Hindlimb muscle (tissue), 1 donor: ENCODE results near the gene LDB3. TPM values are rescaled to one million over a fixed set of nuclear protein-coding genes. Genes with fewer than 3 reads are reported as not detected.
"Not testable (repeated sequence)": the region's sequence is repeated elsewhere in the genome, so short reads cannot be mapped to it uniquely, and the experiment has no call there.

ENCODE experiments used
- DNase-seq: peaks from one replicate; pipeline ENCODE4 v3.0.0-alpha.2; 2013
- polyA plus RNA-seq: library from polyadenylated mRNA; unstranded; fragments of 120-200 nt; gene quantifications from one replicate; pipeline ENCODE4 v1.2.1, GENCODE V29; 2013; ENCODE audit not compliant: insufficient read length

The LDB3 gene
- polyA plus RNA-seq, 1 donor: 907 TPM

- no peak for DNase-seq
Observed at GRCh38 chr10:86733260-86733671, 65.0 kb downstream of the LDB3 start.

DNA sequence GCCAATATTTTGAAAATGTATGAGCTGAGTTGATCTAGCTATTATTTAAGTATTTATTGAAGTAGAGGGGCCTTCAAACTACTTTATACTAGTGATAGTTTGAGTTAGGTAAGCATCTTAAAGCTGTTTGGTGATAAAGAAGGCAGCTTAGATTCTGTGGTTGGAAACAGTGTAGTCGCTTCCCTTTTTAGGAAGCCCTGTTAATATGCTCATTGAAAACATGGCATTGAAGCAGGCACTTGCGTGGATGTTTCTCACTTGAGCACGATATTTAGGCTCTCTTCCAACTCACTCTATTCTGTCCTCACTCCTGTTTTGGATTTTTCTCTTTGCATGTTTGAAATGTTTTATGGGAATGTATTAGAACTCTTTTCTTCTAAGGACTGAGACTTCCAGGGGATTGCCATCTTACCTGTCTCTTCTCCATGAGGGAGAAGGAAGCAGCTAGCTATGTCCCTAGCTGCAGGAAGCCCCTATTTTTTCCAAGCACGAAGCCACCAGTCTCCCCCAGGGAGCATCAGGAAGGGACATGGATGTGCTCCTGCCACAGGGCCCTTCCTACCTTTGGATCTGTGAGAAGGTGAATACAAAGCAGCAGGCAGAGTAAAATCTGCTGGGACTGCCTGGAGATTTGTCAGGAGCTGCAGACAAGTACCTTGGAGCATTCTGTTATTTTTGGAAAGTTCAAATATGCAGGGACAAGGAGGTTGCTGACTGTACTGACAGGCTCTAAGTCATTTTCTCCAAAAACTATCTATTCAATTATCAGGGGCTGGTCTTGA lies 66.1 kb downstream of the LDB3 start:
- DNase-seq: no peak

DNA sequence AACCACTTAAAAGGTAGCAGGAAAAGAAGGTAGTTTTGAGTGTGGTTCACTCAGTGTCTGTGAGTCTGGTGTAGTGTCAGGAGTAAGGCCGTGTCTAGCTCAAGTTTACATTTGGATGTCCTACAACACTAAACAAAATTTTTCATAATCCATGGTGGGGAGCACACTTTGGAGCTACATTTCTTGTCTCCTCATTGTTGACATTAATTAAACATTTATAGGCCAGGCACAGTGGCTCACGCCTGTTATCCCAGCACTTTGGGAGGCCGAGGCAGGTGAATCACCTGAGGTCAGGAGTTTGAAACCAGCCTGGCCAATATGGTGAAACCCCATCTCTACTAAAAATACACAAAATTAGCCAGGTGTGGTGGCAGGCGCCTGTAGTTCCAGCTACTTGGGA lies 67.0 kb downstream of the LDB3 start:
- DNase-seq: not testable (repeated sequence)

DNA sequence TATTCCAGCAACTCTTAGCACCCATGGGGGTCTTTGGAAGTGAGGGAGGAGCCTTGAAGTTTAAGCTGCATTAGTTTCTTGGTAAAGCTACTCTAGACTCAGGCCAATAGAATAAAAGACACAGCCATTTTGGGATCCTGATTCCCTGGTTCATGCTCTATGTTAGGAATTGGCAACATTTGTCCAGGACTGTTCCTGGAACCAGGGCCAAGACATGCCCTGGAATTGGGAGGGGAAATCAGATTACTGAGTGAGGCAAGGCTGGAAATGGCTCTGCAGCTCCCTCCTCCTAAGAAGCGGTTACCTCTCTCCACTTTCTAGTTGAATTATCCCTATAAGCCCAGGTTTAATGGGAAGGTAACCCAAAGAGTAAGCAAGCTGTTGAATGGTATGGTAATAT lies 73.9 kb downstream of the LDB3 start:
- DNase-seq: no peak

DNA sequence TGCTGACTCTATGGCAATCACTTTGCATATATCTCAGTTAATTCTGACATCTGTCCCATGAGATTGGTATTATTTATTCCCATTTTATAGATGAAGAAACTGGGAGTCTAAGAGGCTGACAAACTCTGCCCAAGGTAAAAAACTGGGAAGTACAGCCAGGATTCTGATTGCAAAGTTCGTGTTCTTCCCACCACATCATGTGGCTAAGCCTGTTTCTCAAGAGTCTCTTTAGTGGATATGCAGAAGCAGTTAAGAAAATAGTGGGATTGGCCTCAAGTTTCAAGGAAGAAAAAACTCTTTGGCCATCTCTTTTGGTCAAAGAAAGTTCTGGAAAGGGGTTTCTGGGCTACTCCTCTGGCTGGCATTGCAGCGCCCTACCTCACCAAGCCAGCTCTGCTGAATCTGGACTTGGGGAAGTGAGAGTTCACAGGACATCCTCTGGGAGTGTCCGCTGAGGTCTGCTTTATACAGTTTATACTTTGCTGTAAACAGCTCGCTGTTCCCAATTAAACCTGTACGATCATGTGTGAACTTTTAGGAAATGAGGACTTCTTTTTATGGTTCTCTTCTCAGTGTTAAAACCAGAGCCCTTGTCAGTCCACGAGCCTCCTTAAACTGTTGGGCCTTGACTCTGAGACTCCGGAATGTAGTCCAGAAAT lies 75.9 kb downstream of the LDB3 start:
- DNase-seq: no peak

DNA sequence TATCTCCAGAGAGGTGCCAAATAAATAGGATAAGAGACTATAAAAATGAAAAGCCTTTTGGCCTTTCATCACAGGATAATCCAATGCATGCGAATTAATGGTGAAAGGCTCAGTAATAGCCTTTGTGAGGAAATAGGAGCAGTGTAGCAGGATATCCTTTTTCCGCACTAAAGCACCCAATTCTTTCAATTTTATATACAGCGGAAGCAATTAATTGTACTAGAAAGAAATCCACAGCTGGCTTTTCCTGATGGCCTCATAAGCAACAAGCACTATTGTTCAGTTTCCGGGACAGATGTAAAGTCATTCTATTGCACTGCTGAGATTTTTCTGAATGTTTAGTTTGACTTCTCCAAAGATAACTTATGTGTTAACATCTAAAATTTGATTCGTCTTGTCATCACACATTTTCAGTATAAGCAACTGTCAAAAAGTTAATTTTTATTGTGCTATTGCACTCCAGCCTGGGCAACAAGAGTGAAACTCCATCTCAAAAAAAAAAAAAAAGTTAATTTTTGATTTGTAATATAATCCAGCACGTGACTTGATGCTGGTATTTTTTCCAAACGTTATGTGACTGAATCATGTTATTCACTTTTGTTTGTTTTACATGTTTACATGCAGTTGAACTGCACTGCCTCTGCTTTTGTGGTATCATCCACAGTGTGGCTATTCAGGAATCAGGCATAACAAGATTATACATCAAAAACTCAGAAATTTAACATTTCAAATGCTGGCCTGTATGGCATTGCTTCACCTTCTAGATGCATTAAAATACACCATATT lies 79.7 kb downstream of the LDB3 start:
- DNase-seq: no peak

DNA sequence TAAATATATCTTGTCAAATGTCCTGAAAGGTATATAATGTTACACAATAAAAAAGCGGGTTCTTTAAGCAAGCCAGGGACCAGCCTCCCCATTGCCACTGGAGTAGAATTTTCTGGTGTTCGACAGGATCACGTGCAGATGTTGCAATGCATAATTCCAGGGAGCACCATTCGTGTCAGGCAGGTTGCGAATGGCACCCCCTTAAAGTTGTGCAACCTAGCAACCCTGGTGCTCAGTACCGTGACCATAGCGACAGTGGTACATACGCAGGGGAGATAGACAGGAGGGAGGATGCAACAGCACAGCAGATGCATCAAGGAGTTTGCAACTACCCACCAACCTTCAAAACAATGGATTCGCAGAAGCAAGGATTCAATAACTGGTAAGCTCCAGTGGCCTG lies 81.5 kb downstream of the LDB3 start:
- no peak for DNase-seq

- no peak for DNase-seq
Observed at GRCh38 chr10:86751477-86751876, 83.2 kb downstream of the LDB3 start.

DNA sequence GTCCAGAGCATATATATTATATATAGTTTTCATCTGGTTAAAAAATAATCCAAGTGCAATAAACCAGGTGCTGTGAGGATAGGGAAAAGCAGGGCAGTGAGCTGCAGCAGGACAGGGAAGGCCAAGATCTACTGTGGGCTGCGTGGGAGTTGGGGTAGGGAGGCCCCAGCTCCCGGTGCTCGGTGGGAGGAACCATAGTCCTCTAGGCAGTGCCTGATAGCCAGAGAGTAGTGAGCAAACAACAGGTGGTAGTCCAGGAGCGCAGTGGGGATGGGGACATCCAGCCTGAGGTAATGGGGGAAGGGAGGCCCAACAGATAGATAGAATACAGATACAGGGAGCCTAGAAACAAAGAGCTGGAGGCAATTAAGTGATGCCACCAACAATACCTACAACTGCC lies 84.0 kb downstream of the LDB3 start:
- no peak for DNase-seq

- no peak for DNase-seq
Observed at GRCh38 chr10:86753051-86753450, 84.7 kb downstream of the LDB3 start.

- DNase-seq: no peak
Observed at GRCh38 chr10:86753638-86754434, 85.5 kb downstream of the LDB3 start.

- DNase-seq: no peak
Observed at GRCh38 chr10:86755454-86755739, 87.1 kb downstream of the LDB3 start.

DNA sequence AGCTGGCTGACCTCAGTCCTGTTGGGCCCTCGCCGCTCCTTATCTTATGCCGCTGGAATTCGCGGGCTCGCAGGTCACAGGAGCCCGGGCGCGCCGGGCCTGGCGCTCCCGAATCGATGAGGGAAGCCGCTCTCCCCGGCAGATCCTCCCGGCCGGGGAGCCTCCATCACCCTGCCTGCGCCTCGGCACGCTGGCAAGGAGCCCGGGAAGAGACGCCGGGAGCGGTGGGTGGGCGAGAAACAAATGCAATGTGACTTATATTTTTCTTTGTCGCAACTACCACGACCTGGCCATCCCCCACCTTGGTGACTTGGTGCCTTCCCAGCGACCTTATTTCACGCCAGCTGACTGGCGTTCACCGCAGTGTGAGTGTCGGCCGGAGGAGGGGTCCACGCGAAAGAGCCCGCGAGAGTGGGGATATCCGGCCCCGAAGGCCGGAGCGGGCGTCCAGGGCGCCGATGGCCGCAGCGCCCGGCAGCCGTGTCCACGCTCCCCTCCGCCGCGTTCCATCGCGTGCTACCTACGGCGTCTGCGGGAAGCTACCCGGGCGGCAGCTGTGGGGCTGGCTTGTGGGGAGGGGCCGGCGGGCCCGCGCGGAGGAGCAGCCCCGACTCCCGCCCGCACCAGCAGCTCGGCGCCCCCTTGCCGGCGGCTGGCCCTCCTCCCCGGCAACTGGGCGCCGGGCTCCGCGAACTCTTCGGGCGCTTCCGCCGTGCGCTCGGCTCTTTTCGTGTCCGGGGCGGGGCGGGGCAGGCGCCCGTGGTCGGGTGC lies 87.6 kb downstream of the LDB3 start:
- peak; percentile 96 for DNase-seq

DNA sequence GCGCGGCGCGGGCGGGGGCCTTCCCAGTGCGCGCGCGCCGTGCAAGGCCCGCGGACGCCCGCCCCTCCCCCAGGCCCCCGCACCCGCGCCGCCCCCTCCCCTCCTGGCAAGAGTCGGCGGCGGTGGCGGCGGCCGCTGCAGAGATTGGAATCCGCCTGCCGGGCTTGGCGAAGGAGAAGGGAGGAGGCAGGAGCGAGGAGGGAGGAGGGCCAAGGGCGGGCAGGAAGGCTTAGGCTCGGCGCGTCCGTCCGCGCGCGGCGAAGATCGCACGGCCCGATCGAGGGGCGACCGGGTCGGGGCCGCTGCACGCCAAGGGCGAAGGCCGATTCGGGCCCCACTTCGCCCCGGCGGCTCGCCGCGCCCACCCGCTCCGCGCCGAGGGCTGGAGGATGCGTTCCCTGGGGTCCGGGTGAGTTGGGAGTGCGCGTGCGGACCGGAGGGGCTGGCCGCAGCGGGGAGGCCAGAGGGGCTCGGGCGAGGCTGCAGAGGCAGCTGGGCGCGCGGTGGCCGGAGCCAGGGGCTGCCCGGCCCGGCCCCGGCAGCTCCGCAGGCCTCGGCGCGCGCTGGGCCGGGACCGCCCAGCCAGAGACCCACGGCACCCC lies 88.3 kb downstream of the LDB3 start, which contains the start of gene BMPR1A:
TSS of gene BMPR1A (plus strand) at position 109 of the 602 bp plus-strand sequence. CDS start 119,400 bp downstream, outside the sequence.
- DNase-seq: no peak

- DNase-seq: peak; percentile 82
Observed at GRCh38 chr10:86757113-86757972, 89.0 kb downstream of the LDB3 start.

DNA sequence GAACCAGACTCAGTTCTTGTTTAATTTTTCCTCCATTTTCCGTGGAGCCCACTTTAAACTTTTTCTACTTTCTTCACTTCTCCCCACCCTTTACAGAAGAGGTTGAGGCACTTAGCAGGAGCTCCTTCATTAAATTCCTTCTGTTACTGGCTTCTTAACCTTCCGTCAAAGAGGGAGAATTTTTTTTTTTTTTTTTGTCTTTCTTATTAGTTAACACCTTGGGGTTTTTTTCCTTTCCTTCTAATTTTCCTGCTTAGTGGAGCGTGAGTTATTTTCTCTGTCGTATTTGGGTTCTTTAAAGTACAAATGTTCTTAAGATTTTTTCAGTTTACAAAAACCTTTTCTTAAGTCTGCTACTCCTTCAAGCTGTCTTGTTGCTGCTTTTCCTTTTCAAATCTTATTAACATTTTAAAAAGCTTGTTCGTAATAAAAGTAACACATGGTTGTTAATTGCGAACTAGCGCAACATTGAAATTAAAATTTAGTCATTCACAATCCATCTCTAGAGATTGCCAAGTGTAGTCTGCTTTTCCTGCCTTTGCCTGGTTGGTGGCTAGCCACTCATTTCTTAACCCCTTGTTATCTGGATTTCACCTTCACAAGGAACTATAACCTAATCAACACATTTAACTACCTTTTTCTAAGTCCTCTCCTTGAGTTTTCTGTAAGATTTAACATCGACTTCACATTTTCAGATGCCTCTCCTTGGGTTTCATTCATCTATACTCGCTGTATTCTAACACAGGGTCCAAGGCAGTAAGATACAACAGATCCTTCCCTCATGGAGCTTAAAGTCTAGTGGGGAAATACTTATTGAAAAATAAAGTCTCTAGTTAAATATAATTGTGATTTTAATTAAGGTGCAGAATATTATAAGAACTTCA lies 90.1 kb downstream of the LDB3 start:
- no peak for DNase-seq

DNA sequence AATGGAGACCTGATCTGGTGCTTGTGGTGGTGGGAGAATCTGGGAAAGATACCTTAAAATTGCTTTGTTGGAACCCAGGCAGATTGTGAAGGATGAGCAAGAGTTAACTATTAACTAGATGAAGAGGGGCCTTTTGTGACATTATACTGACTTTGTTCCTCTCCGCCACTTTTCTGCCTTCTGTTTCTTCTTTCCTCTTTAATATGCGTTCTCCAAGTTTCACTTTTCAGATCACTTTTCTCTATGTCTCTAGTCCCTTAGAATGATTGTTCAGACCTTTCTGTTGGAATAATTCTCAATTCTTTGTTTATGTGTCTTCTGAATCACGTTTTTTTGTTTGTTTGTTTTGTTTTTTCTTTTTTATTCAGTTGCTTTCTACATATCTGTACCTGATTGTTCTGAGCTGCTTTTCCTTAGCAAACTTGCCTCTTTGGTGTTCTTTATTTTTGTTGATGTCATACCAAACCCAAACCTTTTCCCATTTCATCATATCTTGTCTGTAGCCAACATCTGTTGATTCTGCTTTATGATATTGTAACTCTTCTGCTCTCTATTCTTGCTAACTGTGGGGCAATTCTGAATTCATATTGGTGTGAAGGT lies 90.9 kb downstream of the LDB3 start:
- DNase-seq: no peak

GRCh38 chr10:86763404-86763803 lies 95.1 kb downstream of the LDB3 start:
- DNase-seq: no peak

DNA sequence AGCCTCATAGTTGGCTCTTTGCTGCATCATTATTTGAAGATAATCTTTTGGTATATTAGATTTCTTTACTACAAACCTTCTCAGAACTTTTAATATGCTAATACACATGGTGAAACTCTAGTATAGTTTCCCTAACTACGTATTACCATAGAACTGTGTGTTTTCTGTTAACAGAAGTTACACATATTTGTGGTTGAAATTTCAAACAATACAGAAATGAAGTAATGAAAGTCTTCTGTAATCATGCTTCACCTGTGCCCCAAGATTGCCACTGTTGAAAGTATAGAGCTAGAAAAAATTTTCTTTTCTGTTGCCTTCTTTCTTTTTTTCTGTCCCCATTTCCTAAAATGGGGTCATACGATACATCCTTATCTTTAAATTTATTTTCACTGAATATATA lies 97.2 kb downstream of the LDB3 start:
- DNase-seq: no peak
